ENCODE data around the gene TALDO1.

DNA sequence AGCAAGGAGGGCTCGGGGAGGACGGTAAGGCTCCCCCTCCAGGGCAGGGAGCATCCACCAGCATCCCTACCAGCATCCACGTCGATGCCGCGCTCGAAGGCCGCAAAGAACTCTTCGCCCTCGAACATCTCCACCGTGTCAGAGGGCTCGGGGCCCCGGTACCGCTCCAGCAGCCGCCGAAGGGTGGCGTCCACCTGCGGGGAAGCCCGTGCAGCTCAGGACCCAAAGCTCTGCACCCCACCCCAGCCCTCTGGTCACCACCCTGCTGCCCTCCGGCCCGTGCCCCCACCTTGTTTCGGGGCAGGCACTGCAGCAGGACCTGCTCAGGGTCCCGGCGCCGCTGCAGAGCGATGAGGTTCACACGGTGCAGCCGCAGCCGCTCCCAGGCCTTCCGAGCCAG is 53.2 kb downstream of the TALDO1 start:
- TF ChIP-seq, protein P1, sequence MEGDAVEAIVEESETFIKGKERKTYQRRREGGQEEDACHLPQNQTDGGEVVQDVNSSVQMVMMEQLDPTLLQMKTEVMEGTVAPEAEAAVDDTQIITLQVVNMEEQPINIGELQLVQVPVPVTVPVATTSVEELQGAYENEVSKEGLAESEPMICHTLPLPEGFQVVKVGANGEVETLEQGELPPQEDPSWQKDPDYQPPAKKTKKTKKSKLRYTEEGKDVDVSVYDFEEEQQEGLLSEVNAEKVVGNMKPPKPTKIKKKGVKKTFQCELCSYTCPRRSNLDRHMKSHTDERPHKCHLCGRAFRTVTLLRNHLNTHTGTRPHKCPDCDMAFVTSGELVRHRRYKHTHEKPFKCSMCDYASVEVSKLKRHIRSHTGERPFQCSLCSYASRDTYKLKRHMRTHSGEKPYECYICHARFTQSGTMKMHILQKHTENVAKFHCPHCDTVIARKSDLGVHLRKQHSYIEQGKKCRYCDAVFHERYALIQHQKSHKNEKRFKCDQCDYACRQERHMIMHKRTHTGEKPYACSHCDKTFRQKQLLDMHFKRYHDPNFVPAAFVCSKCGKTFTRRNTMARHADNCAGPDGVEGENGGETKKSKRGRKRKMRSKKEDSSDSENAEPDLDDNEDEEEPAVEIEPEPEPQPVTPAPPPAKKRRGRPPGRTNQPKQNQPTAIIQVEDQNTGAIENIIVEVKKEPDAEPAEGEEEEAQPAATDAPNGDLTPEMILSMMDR (IDR thresholded peaks at IDR 0.05) = no peak
- no peak for TF ChIP-seq TCF12 (IDR thresholded peaks at IDR 0.05)
- TF ChIP-seq USF2 (IDR thresholded peaks at IDR 0.05; ENCODE audit: borderline replicate concordance, low read depth, low read length) = no peak
- TF ChIP-seq RFX5 (IDR thresholded peaks at IDR 0.05; ENCODE audit: low read length) = no peak
- no peak for TF ChIP-seq GABPA (IDR thresholded peaks at IDR 0.05; ENCODE audit: low read depth)
- TF ChIP-seq, protein P2, sequence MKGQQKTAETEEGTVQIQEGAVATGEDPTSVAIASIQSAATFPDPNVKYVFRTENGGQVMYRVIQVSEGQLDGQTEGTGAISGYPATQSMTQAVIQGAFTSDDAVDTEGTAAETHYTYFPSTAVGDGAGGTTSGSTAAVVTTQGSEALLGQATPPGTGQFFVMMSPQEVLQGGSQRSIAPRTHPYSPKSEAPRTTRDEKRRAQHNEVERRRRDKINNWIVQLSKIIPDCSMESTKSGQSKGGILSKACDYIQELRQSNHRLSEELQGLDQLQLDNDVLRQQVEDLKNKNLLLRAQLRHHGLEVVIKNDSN (IDR thresholded peaks at IDR 0.05; ENCODE audit: borderline replicate concordance, low read depth) = no peak

All from SK-N-SH (cell line).